Parathyroid adenoma (tissue), 2 donors: ENCODE measurements around the gene HEMGN.
A peak's percentile ranks its signal among the peaks of the same experiment; 100 is the strongest.

Experiments
- H2AFZ ChIP-seq: fragments of 300-600 bp; sonication (generic); one replicate; pipeline ENCODE4 v1.7.0; 2017; ENCODE audit warnings: antibody characterized with exemption, mild to moderate bottlenecking
- H3K27ac ChIP-seq: fragments of 300-600 bp; sonication (generic); one replicate; pipeline ENCODE4 v1.7.0; 2017
- H3K27me3 ChIP-seq: fragments of 300-600 bp; sonication (generic); one replicate; pipeline ENCODE4 v1.7.0; 2017; ENCODE audit warnings: low read length; ENCODE audit not compliant: control insufficient read depth, insufficient read depth
- H3K36me3 ChIP-seq: fragments of 300-600 bp; sonication (generic); one replicate; pipeline ENCODE4 v1.7.0; 2017; ENCODE audit warnings: low read length; ENCODE audit not compliant: control insufficient read depth, insufficient read depth
- H3K4me1 ChIP-seq: fragments of 300-600 bp; sonication (generic); one replicate; pipeline ENCODE4 v1.7.0; 2017; ENCODE audit warnings: control low read depth
- H3K4me2 ChIP-seq: fragments of 300-600 bp; sonication (generic); one replicate; pipeline ENCODE4 v1.7.0; 2017; ENCODE audit warnings: low read length
- H3K4me3 ChIP-seq: fragments of 300-600 bp; sonication (generic); one replicate; pipeline ENCODE4 v1.7.0; 2017; ENCODE audit warnings: low read depth, low read length
- H3K79me2 ChIP-seq: fragments of 300-600 bp; sonication (generic); one replicate; pipeline ENCODE4 v1.7.0; 2017; ENCODE audit warnings: control low read depth
- H3K9ac ChIP-seq: fragments of 300-600 bp; sonication (generic); one replicate; pipeline ENCODE4 v1.7.0; 2017; ENCODE audit warnings: mild to moderate bottlenecking
- H3K9me3 ChIP-seq: fragments of 300-600 bp; sonication (generic); one replicate; pipeline ENCODE4 v1.7.0; 2017; ENCODE audit warnings: low read length; ENCODE audit not compliant: control insufficient read depth
- TF ChIP-seq, protein P1 (sequence below): fragments of 300-600 bp; sonication (generic); IDR thresholded peaks from one replicate; pipeline ENCODE4 v1.7.0; 2017; ENCODE audit warnings: antibody characterized with exemption, mild to moderate bottlenecking
- donor health status: primary hyperparathyroidism.

Gene HEMGN

DNA sequence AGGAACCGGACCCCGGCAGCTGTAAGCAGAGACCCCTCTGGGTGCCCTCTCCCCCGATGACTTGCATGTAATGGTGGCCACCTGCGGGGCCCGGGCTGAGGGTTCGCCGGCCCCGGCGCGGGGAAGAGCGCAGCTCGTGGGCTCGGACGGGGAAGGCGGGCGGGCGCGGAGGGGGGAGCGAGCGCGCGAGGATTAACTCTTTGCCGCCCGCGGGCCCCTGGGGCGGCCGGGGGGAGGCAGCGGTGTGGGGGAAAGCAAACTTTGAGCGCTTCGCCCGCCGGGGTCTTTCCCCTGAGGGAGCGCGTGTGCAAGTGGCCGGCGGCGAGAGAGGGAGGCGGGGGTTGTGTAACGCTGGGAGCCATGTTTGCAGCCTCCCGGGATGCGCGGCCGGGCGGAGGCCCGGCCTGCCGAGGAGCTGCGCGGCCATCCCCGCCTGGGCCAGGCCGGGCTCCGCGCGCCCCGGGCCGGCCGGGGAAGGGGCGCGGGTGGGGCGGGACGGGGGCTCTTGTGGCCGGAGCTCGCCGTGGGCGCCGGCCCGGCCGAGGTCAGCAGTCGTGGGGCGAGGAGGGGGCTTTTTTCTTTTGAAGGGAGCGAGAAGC, 45.7 kb upstream of the HEMGN start:
- no peaks in the 10 kb centered on the region for H3K27me3 ChIP-seq
- H3K36me3 ChIP-seq = no peaks in the 10 kb centered on the region
- H3K4me2 ChIP-seq = peak overlapping the region; percentile 62
- TF ChIP-seq, protein P1, sequence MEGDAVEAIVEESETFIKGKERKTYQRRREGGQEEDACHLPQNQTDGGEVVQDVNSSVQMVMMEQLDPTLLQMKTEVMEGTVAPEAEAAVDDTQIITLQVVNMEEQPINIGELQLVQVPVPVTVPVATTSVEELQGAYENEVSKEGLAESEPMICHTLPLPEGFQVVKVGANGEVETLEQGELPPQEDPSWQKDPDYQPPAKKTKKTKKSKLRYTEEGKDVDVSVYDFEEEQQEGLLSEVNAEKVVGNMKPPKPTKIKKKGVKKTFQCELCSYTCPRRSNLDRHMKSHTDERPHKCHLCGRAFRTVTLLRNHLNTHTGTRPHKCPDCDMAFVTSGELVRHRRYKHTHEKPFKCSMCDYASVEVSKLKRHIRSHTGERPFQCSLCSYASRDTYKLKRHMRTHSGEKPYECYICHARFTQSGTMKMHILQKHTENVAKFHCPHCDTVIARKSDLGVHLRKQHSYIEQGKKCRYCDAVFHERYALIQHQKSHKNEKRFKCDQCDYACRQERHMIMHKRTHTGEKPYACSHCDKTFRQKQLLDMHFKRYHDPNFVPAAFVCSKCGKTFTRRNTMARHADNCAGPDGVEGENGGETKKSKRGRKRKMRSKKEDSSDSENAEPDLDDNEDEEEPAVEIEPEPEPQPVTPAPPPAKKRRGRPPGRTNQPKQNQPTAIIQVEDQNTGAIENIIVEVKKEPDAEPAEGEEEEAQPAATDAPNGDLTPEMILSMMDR = no peak
- H3K4me3 ChIP-seq = peak overlapping the region; percentile 98
- H3K79me2 ChIP-seq = peaks cover 10% of the 10 kb centered on the region
- H3K9ac ChIP-seq = peak overlapping the region; percentile 46
- peak overlapping the region; percentile 91 for H3K27ac ChIP-seq
- H2AFZ ChIP-seq = peak overlapping the region; percentile 86
- H3K9me3 ChIP-seq = no peaks in the 10 kb centered on the region
- H3K4me1 ChIP-seq = no peaks in the 10 kb centered on the region

DNA sequence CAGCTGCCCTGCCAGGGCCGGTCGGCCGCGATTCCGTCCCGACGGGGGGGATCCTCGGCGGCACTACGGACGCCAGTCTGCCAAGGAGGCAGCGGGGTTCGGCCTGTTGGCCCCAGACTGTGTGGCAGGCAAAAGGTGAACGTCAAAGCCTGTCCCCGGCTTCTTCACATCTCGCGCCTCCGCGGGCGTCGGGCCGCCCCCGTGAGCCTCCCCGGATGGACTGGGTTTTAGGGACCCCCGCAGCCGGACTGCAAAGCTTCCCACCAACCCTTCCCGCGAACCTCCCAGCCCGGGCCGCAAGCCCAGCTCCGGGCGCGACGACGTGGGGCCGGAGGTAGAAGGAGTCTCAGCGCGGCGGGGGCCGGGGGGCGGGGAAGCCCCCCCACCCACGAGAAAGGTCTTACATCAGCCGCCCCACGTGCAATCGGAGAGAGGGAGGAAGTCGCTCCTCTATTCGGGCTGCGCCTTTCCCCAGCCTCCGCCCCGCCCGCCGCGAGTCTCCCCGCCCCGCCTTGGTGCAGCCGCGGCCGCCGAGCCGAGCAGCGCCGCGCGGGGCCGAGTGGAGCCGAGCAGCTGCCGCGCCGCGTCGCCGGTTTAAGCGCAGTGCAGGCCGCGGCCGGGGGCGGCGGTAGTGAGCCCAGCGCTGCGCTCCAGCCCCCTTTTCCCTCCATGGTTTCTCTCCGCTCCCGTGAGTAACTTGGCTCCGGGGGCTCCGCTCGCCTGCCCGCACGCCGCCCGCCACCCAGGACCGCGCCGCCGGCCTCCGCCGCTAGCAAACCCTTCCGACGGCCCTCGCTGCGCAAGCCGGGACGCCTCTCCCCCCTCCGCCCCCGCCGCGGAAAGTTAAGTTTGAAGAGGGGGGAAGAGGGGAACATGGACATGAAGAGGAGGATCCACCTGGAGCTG, 45.0 kb upstream of the HEMGN start, which contains the start of gene ANP32B:
Gene ANP32B, plus strand, starts transcription at position 659 of the 906 bp plus-strand sequence. Its CDS starts 215 bp downstream, at position 874.
- H3K9ac ChIP-seq = peak within 1 kb of the TSS; percentile 46
- H3K79me2 ChIP-seq = peaks cover 10% of the 10 kb centered on the region
- no peaks in the 10 kb centered on the region for H3K27me3 ChIP-seq
- H3K9me3 ChIP-seq = no peaks in the 10 kb centered on the region
- peak within 1 kb of the TSS; percentile 86 for H3K4me2 ChIP-seq
- H3K4me1 ChIP-seq = no peaks in the 10 kb centered on the region
- H3K4me3 ChIP-seq = peak within 1 kb of the TSS; percentile 98
- peak within 1 kb of the TSS; percentile 90 for H2AFZ ChIP-seq
- no peaks in the 10 kb centered on the region for H3K36me3 ChIP-seq
- TF ChIP-seq, protein P1 = peak; percentile 56
- H3K27ac ChIP-seq = peak within 1 kb of the TSS; percentile 91

DNA sequence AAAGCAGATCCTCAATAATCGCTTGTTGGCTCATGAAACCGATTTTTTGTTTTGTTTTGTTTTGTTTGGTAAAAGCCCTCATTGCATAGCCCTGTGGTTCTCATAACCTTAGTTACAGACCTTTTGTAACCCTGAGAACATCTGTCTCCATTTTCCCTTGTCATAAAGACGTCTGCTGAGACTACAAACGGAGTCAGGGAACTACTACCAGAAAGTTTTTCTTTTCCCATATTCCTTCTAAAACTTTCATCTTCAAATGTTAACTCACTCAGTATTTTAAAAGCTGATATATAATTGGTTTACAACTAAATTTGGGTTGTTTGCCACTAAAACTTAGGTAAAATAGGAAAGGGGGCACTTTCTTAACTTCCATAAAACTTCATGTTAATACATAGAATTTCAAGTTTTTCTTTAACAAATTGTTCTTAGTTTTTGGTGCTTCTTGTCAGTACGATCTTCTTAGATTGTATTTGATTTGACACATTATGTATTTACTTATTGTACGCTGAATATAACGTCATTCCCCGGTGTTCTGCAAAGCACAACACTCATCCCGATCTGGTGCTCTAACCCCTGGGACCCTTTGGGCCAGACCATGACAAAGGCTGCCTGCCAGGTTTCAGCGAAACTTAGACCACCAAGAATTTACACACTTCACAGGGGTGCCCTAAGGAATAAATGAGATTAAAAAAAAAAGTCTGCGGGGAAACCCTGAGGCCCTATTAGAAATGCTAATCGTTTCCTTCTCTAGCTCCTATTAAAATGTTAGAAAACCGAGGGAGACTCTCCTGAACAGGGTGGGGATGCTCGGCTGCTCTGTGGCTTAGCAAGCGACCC, 44.1 kb upstream of the HEMGN start:
- H3K27me3 ChIP-seq = no peaks in the 10 kb centered on the region
- no peaks in the 10 kb centered on the region for H3K4me1 ChIP-seq
- H3K9me3 ChIP-seq = no peaks in the 10 kb centered on the region
- H3K9ac ChIP-seq = no peak overlapping the region
- peak overlapping the region; percentile 63 for H3K4me3 ChIP-seq
- TF ChIP-seq, protein P1 = no peak
- no peak overlapping the region for H3K27ac ChIP-seq
- H2AFZ ChIP-seq = peak overlapping the region; percentile 90
- no peaks in the 10 kb centered on the region for H3K36me3 ChIP-seq
- H3K79me2 ChIP-seq = peaks cover 8% of the 10 kb centered on the region
- H3K4me2 ChIP-seq = peak overlapping the region; percentile 86

DNA sequence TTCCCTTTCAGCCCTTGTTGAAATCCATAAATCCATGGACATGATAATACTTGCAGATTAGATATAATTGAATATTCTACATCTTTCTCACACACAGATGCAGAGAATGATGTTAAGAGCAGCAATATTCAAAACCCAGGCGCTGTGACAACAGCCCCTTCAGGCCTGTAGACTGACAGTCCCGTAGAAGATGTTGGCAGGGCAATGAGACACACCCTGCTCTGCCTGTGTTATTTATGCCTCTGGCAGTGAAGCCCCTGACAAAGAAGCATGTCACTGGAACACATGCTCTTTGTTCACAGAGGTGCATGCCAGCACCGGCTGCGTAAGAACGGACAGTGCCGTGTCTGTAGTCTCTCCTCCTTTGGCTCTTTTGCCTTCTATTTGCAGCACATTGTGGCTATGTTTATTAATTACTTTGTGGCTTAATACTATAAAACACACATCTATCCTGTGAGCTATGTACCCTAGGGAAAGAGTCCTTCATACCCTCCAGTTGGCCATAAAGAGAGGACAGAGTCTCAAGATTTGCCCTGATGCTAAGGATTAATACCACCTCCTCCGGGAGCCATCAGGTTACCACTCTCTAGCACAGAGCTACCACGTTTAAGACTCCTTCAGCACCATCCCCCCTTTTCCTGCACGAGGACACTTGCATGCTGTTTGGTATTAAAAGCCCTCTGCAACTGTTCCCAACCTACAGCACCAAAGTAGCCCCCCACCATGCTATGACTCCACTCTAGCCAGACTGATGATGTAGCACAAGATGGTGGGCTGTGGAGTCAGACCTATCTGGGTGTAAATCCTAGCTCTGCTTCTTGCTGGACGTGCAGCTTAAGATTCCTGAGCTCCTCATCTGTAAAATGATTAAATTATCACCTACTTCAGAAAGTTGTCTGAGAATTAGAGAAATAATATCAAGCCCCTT, 43.2 kb upstream of the HEMGN start:
- no peak overlapping the region for H3K27ac ChIP-seq

More for the DNA sequence above, 43.2 kb upstream of the HEMGN start:
- Histone ChIP-seq H3K36me3 (no peaks in the 10 kb centered on the region), H3K4me2 (no peak overlapping the region), H3K4me1 (no peaks in the 10 kb centered on the region), H3K9me3 (no peaks in the 10 kb centered on the region), H2AFZ (no peak overlapping the region), H3K4me3 (no peak overlapping the region), H3K27me3 (no peaks in the 10 kb centered on the region), H3K79me2 (peaks cover 7% of the 10 kb centered on the region), H3K9ac (no peak overlapping the region)
- TF ChIP-seq, protein P1 = no peak
